SJCRH30 (cell line): Measurements from ENCODE around the gene CDC42. TPM values are rescaled to one million over a fixed set of nuclear protein-coding genes. Genes with fewer than 3 reads are reported as not detected.
"Not testable (repeated sequence)": the region's sequence is repeated elsewhere in the genome, so short reads cannot be mapped to it uniquely, and the experiment has no call there.

Source experiments
- DNase-seq, 2 experiments: peaks; one replicate each; pipeline ENCODE4 v3.0.0-alpha.2; 2015 to 2020
- H3K27ac ChIP-seq: fragments of 250-450 bp; sonication (Bioruptor Pico); 2 replicates; pipeline ENCODE4 v1.5.1; 2020; ENCODE audit warnings: mild to moderate bottlenecking, moderate library complexity
- H3K27me3 ChIP-seq: fragments of 250-450 bp; sonication (Bioruptor Pico); 2 replicates; pipeline ENCODE4 v1.5.1; 2020; ENCODE audit warnings: mild to moderate bottlenecking, moderate library complexity
- H3K36me3 ChIP-seq: fragments of 250-450 bp; sonication (Bioruptor Pico); 2 replicates; pipeline ENCODE4 v1.5.1; 2020; ENCODE audit warnings: mild to moderate bottlenecking, moderate library complexity
- H3K4me1 ChIP-seq: fragments of 250-450 bp; sonication (Bioruptor Pico); 2 replicates; pipeline ENCODE4 v1.5.1; 2020; ENCODE audit warnings: mild to moderate bottlenecking, moderate library complexity
- H3K4me3 ChIP-seq: fragments of 250-450 bp; sonication (Bioruptor Pico); 2 replicates; pipeline ENCODE4 v1.5.1; 2020; ENCODE audit warnings: mild to moderate bottlenecking, moderate library complexity
- H3K9me3 ChIP-seq: fragments of 250-450 bp; sonication (Bioruptor Pico); replicated peaks from 2 replicates; pipeline ENCODE4 v1.5.1; 2020; ENCODE audit warnings: mild to moderate bottlenecking, moderate library complexity
- total RNA-seq: library from RNA; depleted of rRNA; stranded (reverse); fragments of >200 nt; shearing (Covaris generic); gene quantifications from 2 replicates; pipeline ENCODE4 v1.2.3, GENCODE V29; 2014

Gene CDC42
- total RNA-seq, 1 experiment from 2014 or later = 336 TPM

- Histone ChIP-seq H3K4me3 (no peak overlapping the region), H3K36me3 (peaks cover 31% of the 10 kb centered on the region), H3K9me3 (no peaks in the 10 kb centered on the region), H3K27me3 (no peaks in the 10 kb centered on the region), H3K4me1 (peaks cover 16% of the 10 kb centered on the region), H3K27ac (no peak overlapping the region)
- DNase-seq = no peak
Measured at GRCh38 chr1:22076346-22076745, 23.8 kb downstream of the CDC42 start.

GRCh38 chr1:22077728-22078127 lies 25.2 kb downstream of the CDC42 start:
- Histone ChIP-seq H3K4me1 (peaks cover 16% of the 10 kb centered on the region), H3K36me3 (peaks cover 43% of the 10 kb centered on the region), H3K9me3 (no peaks in the 10 kb centered on the region), H3K27ac (peak overlapping the region; percentile 69), H3K4me3 (no peak overlapping the region), H3K27me3 (no peaks in the 10 kb centered on the region)
- DNase-seq = peak; percentile 59 to 77

- DNase-seq = no peak
- Histone ChIP-seq H3K9me3 (no peaks in the 10 kb centered on the region), H3K4me1 (peaks cover 16% of the 10 kb centered on the region), H3K36me3 (peaks cover 43% of the 10 kb centered on the region), H3K27ac (peak overlapping the region; percentile 69), H3K27me3 (no peaks in the 10 kb centered on the region), H3K4me3 (no peak overlapping the region)
Measured at GRCh38 chr1:22078133-22078532, 25.6 kb downstream of the CDC42 start.

DNA sequence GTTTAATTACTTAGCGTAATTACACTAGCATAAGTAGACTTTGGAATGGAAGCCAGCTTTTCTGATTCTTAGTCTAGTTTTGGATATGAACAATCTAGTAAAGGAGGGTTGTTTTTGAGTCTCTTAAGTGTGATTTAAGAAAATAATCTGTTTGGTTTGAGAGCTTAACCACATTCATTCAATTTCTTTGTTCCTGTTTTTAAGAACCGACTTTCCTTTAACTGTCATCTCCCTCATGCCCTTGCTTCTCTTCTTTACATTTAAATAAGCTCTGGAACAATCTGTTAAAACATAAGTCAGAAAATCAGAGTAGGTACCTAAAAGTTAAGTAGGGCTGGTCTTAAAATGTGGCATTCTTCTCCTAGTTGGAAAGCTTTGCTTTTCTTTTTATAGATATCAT lies 27.7 kb downstream of the CDC42 start:
- no peak overlapping the region for H3K27ac ChIP-seq
- peaks cover 16% of the 10 kb centered on the region for H3K4me1 ChIP-seq
- no peaks in the 10 kb centered on the region for H3K27me3 ChIP-seq
- no peaks in the 10 kb centered on the region for H3K9me3 ChIP-seq
- DNase-seq = no peak
- H3K36me3 ChIP-seq = peaks cover 50% of the 10 kb centered on the region
- no peak overlapping the region for H3K4me3 ChIP-seq

DNA sequence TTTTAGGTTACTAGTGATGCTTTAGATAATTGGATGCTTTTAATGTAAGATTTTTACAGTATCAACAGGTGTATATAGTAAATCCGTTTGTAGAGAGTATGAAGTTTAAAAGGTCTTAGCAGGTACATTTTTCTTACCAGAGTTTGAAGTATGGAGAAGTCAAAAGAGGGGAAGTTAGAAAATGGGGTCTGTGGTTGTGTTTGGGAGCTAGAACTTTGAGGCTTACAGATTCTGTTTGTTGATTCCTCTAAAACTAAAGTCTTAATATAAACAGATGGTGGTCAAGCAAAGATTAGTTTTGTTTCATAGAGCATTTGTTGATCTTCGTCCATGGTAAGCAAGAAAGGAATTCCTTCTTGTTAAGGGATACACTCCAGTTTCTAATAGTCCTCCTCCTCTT lies 35.8 kb downstream of the CDC42 start:
- no peaks in the 10 kb centered on the region for H3K9me3 ChIP-seq
- H3K4me1 ChIP-seq = no peaks in the 10 kb centered on the region
- no peak overlapping the region for H3K4me3 ChIP-seq
- peaks cover 64% of the 10 kb centered on the region for H3K36me3 ChIP-seq
- H3K27ac ChIP-seq = no peak overlapping the region
- no peak for DNase-seq
- H3K27me3 ChIP-seq = no peaks in the 10 kb centered on the region

GRCh38 chr1:22089134-22089571 lies 36.6 kb downstream of the CDC42 start:
- Histone ChIP-seq H3K36me3 (peaks cover 66% of the 10 kb centered on the region), H3K4me3 (no peak overlapping the region), H3K9me3 (no peaks in the 10 kb centered on the region), H3K27me3 (no peaks in the 10 kb centered on the region), H3K4me1 (no peaks in the 10 kb centered on the region), H3K27ac (no peak overlapping the region)
- DNase-seq = no peak

GRCh38 chr1:22089787-22090186 lies 37.3 kb downstream of the CDC42 start:
- no peaks in the 10 kb centered on the region; the same call in 1 of the 2 replicates for H3K4me1 ChIP-seq
- H3K36me3 ChIP-seq = peaks cover 66% of the 10 kb centered on the region
- H3K27me3 ChIP-seq = no peaks in the 10 kb centered on the region
- DNase-seq = no peak
- no peaks in the 10 kb centered on the region for H3K9me3 ChIP-seq
- H3K4me3 ChIP-seq = no peak overlapping the region
- no peak overlapping the region for H3K27ac ChIP-seq

DNA sequence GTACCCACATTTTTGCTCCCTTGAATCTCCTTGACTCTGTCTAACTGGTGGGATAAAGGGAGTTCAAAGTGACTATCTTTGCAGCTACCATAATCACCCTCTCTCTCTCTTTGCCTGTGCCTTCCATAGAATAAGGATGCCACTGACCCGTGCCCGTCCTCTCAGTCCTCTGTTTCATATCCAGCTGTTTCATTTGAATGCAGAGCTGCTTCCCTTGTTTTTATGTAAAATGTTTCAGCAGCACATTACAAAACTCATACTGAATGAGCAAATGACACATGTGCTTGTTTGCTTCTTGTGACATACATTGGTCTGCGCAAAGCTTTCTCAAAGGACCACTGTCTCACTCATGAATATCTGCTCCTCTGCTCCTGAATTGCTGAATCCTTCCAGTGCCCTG lies 38.4 kb downstream of the CDC42 start:
- no peaks in the 10 kb centered on the region for H3K27me3 ChIP-seq
- H3K4me3 ChIP-seq = no peak overlapping the region
- H3K4me1 ChIP-seq = no peaks in the 10 kb centered on the region; the same call in 1 of the 2 replicates
- no peaks in the 10 kb centered on the region for H3K9me3 ChIP-seq
- H3K36me3 ChIP-seq = peaks cover 68% of the 10 kb centered on the region
- no peak overlapping the region for H3K27ac ChIP-seq
- DNase-seq = no peak

GRCh38 chr1:22092026-22092768 lies 39.7 kb downstream of the CDC42 start:
- H3K9me3 ChIP-seq, H3K27me3 ChIP-seq, H3K4me1 ChIP-seq, H3K27ac ChIP-seq, H3K4me3 ChIP-seq, DNase-seq: not testable (repeated sequence)
- H3K36me3 ChIP-seq = peaks cover 63% of the 10 kb centered on the region

DNA sequence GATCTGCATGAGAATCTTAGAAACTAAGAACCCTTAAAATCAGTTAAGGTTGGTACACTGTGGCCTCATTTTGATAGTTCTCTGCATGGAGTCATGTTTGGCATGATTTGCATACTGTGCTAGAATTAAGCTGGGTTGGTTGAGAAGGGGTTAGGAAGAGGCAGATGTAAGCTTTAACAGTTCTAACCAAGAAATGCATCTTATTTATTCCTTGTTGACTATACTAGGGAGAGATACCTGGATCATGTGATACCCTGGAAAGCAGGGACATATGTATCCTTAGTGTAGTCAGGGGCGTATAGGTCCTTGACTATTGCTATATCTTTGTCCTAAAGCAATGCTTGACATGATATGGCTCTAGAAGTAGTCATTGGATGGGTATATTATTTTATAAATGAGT lies 41.0 kb downstream of the CDC42 start:
- Histone ChIP-seq H3K36me3 (peaks cover 64% of the 10 kb centered on the region), H3K4me1 (no peaks in the 10 kb centered on the region; the same call in 1 of the 2 replicates), H3K27me3 (no peaks in the 10 kb centered on the region), H3K4me3 (no peak overlapping the region), H3K9me3 (no peaks in the 10 kb centered on the region), H3K27ac (no peak overlapping the region)
- DNase-seq = no peak

GRCh38 chr1:22096036-22096435 lies 43.5 kb downstream of the CDC42 start:
- no peaks in the 10 kb centered on the region for H3K9me3 ChIP-seq
- H3K4me3 ChIP-seq = no peak overlapping the region
- H3K27me3 ChIP-seq = no peaks in the 10 kb centered on the region
- H3K4me1 ChIP-seq = no peaks in the 10 kb centered on the region; the same call in 1 of the 2 replicates
- no peak for DNase-seq
- no peak overlapping the region for H3K27ac ChIP-seq
- H3K36me3 ChIP-seq = peaks cover 45% of the 10 kb centered on the region

DNA sequence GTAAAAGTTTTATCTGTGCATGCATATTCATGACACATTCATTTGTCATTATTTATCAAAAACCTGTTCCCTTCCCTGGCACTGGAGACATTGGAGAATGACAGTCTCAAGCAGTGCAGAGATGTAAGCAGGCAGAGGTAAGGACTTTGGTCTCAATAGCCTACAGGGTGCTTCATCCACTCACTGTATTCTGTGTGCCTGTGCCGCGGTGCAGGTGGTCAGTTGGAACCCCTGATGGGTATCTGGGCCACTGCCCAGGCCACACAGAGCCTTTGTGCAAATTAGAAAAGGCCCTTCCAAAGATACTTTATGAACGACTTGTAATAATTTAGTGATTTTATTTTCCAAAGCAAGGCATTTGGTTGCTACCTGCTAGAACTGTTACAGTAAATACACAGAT lies 44.0 kb downstream of the CDC42 start:
- Histone ChIP-seq H3K27ac (no peak overlapping the region), H3K4me1 (no peaks in the 10 kb centered on the region; the same call in 1 of the 2 replicates), H3K9me3 (no peaks in the 10 kb centered on the region), H3K36me3 (peaks cover 44% of the 10 kb centered on the region), H3K27me3 (no peaks in the 10 kb centered on the region), H3K4me3 (no peak overlapping the region)
- DNase-seq = no peak

GRCh38 chr1:22098752-22099151 lies 46.2 kb downstream of the CDC42 start:
- Histone ChIP-seq H3K27ac (no peak overlapping the region), H3K36me3 (peaks cover 32% of the 10 kb centered on the region), H3K4me1 (no peaks in the 10 kb centered on the region; the same call in 1 of the 2 replicates), H3K27me3 (no peaks in the 10 kb centered on the region), H3K9me3 (no peaks in the 10 kb centered on the region), H3K4me3 (no peak overlapping the region)
- DNase-seq = no peak

DNA sequence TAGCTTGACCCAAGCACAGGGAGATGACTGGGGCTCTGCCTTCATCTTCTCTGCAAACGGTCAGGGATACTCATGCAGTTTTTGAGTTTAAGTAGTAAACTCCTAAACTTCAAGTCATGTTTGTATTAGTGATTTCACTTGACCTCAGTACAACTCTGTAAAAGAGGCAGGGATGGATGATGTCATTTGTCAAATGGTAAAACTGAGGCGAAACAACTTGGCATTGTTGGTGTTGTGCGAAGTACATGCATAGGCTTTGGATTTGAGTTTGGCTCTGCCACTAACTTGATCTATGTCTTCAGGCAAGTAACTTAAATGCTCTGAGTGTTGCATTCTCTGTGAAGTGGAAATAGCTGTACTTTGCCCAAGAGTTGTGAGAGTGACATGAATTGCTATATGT lies 47.7 kb downstream of the CDC42 start:
- Histone ChIP-seq H3K4me3 (no peak overlapping the region), H3K9me3 (no peaks in the 10 kb centered on the region), H3K36me3 (peaks cover 24% of the 10 kb centered on the region), H3K27ac (no peak overlapping the region), H3K27me3 (no peaks in the 10 kb centered on the region), H3K4me1 (no peaks in the 10 kb centered on the region)
- no peak for DNase-seq

DNA sequence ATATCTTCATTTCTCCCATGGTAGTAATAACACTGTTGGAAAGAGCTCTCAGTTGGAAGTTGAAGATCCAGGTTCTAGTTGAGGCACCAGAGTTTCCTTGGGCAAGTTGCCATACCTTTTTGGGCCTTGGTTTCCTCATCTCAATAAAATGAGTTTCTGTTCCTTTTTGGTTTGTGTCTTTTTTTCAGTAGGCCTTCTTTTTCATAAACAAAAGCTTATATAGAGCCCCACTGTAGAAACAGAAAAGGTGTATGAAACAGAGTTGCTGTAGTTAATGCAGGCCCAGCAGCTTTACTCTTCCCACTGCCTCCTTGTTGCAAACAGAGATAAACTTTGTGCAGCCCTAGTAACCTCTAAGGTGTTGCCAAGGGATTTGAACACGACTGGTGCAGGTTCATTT lies 48.7 kb downstream of the CDC42 start:
- H3K27ac ChIP-seq = no peak overlapping the region
- no peak overlapping the region for H3K4me3 ChIP-seq
- no peaks in the 10 kb centered on the region for H3K27me3 ChIP-seq
- DNase-seq = no peak
- peaks cover 17% of the 10 kb centered on the region for H3K36me3 ChIP-seq
- H3K9me3 ChIP-seq = no peaks in the 10 kb centered on the region
- no peaks in the 10 kb centered on the region for H3K4me1 ChIP-seq

DNA sequence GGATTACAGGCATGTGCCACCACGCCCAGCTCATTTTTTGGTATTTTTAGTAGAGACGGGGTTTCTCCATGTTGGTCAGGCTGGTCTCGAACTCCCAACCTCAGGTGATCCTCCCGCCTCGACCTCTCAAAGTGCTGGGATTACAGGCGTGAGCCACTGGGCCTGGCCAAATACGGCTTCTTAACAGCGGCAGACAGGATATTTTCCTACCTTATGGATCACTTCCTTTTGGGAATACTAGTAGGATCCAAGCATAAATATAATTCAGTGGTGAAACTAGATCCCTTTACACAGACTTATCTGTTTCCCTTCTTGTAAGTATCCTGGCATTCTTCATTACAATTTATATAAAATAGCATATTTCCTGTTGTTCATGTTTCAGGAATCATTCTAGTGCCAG lies 49.5 kb downstream of the CDC42 start:
- no peaks in the 10 kb centered on the region for H3K27me3 ChIP-seq
- no peak overlapping the region for H3K4me3 ChIP-seq
- DNase-seq = no peak
- H3K4me1 ChIP-seq = no peaks in the 10 kb centered on the region
- no peak overlapping the region for H3K27ac ChIP-seq
- no peaks in the 10 kb centered on the region for H3K9me3 ChIP-seq
- H3K36me3 ChIP-seq = peaks cover 11% of the 10 kb centered on the region
